COLO829 (cell line): ENCODE results near the gene TXN.
A peak's percentile ranks its signal among the peaks of the same experiment; 100 is the strongest.
"Not testable (repeated sequence)": the region's sequence is repeated elsewhere in the genome, so short reads cannot be mapped to it uniquely, and the experiment has no call there.

Experiments used
- DNase-seq: peaks from one replicate; pipeline ENCODE4 v3.0.0; 2012; ENCODE audit warnings: low spot score

The TXN gene

GRCh38 chr9:110208031-110208430, 48.3 kb downstream of the TXN start, which contains the start of gene C9orf152:
C9orf152 (minus strand) TSS chr9:110208159; CDS start chr9:110207579, 580 bp downstream.
- DNase-seq, result no peak

GRCh38 chr9:110207071-110207641, 49.2 kb downstream of the TXN start:
- DNase-seq, result no peak

- no peak for DNase-seq
Measured at GRCh38 chr9:110206389-110206788, 49.9 kb downstream of the TXN start.

GRCh38 chr9:110205612-110206011, 50.7 kb downstream of the TXN start:
- DNase-seq, result not testable (repeated sequence)

- no peak for DNase-seq
Measured at GRCh38 chr9:110202232-110202631, 54.1 kb downstream of the TXN start.

GRCh38 chr9:110199643-110200042, 56.7 kb downstream of the TXN start:
- no peak for DNase-seq

GRCh38 chr9:110198357-110198756, 58.0 kb downstream of the TXN start:
- DNase-seq, result no peak

- peak; percentile 17 for DNase-seq
Measured at GRCh38 chr9:110197330-110198187, 58.7 kb downstream of the TXN start.

- not testable (repeated sequence) for DNase-seq
Measured at GRCh38 chr9:110196084-110196499, 60.2 kb downstream of the TXN start.
